ENCODE results near the gene TBX3. TPM values are rescaled to one million over a fixed set of nuclear protein-coding genes. Genes with fewer than 3 reads are reported as not detected.

TBX3 gene
- total and polyA plus RNA-seq, 2 donors (not counting 3 experiments of a cell fraction or from before 2014, with no cell fraction given): 0.52 to 2.0 TPM

DNA sequence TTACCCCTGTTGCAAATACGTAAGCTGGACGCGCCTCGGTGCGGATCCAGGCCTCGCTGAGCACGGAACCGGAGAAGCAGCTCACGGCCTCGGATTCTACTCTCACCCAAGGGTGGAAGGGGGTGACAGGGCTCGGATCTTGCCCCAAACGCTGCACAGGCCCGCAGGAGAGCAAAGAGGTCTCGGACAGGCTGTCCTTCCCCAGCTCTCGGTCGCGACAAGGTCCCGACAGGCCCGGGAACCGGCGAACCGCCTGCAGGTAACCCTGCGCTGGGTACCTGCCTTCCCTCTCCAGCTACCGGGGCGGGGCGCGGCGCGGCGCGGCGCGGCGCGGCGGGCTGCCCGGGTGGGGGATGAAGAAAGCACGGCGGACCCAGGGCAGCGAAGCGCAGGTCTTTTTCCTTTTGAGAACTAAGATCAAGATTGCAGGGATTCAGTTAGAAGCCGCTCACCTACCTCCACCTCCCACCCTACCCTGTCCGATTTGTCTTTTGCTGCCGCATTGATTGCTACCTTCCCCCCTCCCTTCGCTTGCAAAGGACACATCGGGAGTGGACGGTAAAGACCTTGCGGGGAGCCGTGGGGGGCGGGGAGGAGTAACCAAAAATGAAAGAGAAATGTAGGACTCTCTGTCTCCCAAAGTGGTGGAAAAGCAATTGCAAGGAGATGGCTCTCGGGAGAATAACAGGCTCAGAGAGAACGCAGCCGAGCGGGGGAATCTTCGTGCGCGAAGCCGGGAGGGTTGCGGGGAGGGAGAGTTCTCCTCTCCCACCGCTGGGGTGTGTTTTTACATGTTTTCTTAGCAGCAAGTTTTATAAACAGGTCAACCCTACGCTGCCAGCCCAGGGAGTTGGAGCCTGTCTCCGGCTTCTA, 8.4 kb upstream of the TBX3 start:
- no peaks in the 10 kb centered on the region for H4K20me1 ChIP-seq (replicated peaks; ENCODE audit: control insufficient read depth, extremely low read depth, insufficient read depth, low read length)
- DNase-seq (ENCODE audit: low read depth, low spot score): no peak
- no peak overlapping the region for H3K4me3 ChIP-seq (replicated peaks in 1 of 3; ENCODE audit: insufficient read depth in 1 of 3, low read depth in 1 of 3, low read length in 3 of 3)
- H2AFZ ChIP-seq (ENCODE audit: low read depth, low read length): no peak overlapping the region
- no peaks in the 10 kb centered on the region for H3K4me1 ChIP-seq (ENCODE audit: control insufficient read depth, extremely low read depth, insufficient read depth, low read length)
- ChIA-PET POLR2A (no interaction called here), CTCF (no interaction called here)
- TF ChIP-seq POLR2AphosphoS5 (IDR thresholded peaks at IDR 0.05; ENCODE audit: insufficient read depth, low read depth, low read length): no peak
- TF ChIP-seq EZH2 (IDR thresholded peaks at IDR 0.05; ENCODE audit: borderline replicate concordance, low read depth, low read length, severe bottlenecking): peak; percentile 80
- dilution Hi-C loops (cut with MboI; ENCODE audit: extremely low pct_ligation_motif_present, low sequenced_read_pairs): no loop called here
- H3K9me3 ChIP-seq (replicated peaks; ENCODE audit: control insufficient read depth, insufficient read depth, low read length): no peaks in the 10 kb centered on the region
- no peak overlapping the region for H3K4me2 ChIP-seq (ENCODE audit: insufficient read depth, low read length)
- H3K79me2 ChIP-seq (ENCODE audit: control insufficient read depth, insufficient read depth, low read length): no peaks in the 10 kb centered on the region
- no peak overlapping the region for H3K27ac ChIP-seq (ENCODE audit: insufficient read depth, low read depth, low read length)
- no peaks in the 10 kb centered on the region for H3K9me1 ChIP-seq (replicated peaks; ENCODE audit: control insufficient read depth, extremely low read depth, insufficient read depth, low read length)
- H3K36me3 ChIP-seq (ENCODE audit: control insufficient read depth in 2 of 2, extremely low read depth in 1 of 2, insufficient read depth in 2 of 2, low read length in 2 of 2): no peaks in the 10 kb centered on the region
- no peak for FAIRE-seq
- peaks cover 67 to 86% of the 10 kb centered on the region in 2 experiments for H3K27me3 ChIP-seq (ENCODE audit: control insufficient read depth in 2 of 2, insufficient read depth in 2 of 2, low read length in 2 of 2)
- H3K9ac ChIP-seq (replicated peaks; ENCODE audit: extremely low read depth, insufficient read depth, low read length): no peak overlapping the region
- no TSS peak for BruUV-seq (replicated peaks)
- intact Hi-C loops (cut with micrococcal nuclease): no loop called here

- H2AFZ ChIP-seq (ENCODE audit: low read depth, low read length): no peak overlapping the region
- H3K4me3 ChIP-seq (replicated peaks in 1 of 3; ENCODE audit: insufficient read depth in 1 of 3, low read depth in 1 of 3, low read length in 3 of 3): no peak overlapping the region
- no peak overlapping the region for H3K27ac ChIP-seq (ENCODE audit: insufficient read depth, low read depth, low read length)
- dilution Hi-C loops (cut with MboI; ENCODE audit: extremely low pct_ligation_motif_present, low sequenced_read_pairs): no loop called here
- no peaks in the 10 kb centered on the region for H3K9me3 ChIP-seq (replicated peaks; ENCODE audit: control insufficient read depth, insufficient read depth, low read length)
- H3K79me2 ChIP-seq (ENCODE audit: control insufficient read depth, insufficient read depth, low read length): no peaks in the 10 kb centered on the region
- no peaks in the 10 kb centered on the region for H4K20me1 ChIP-seq (replicated peaks; ENCODE audit: control insufficient read depth, extremely low read depth, insufficient read depth, low read length)
- POLR2A ChIA-PET: no interaction called here
- H3K4me1 ChIP-seq (ENCODE audit: control insufficient read depth, extremely low read depth, insufficient read depth, low read length): no peaks in the 10 kb centered on the region
- DNase-seq (ENCODE audit: low read depth, low spot score) (no peak), FAIRE-seq (no peak)
- H3K27me3 ChIP-seq (ENCODE audit: control insufficient read depth in 2 of 2, insufficient read depth in 2 of 2, low read length in 2 of 2): peaks cover 66 to 86% of the 10 kb centered on the region in 2 experiments
- intact Hi-C loops (cut with micrococcal nuclease): no loop called here
- H3K4me2 ChIP-seq (ENCODE audit: insufficient read depth, low read length): no peak overlapping the region
- H3K36me3 ChIP-seq (ENCODE audit: control insufficient read depth in 2 of 2, extremely low read depth in 1 of 2, insufficient read depth in 2 of 2, low read length in 2 of 2): no peaks in the 10 kb centered on the region
- no peaks in the 10 kb centered on the region for H3K9me1 ChIP-seq (replicated peaks; ENCODE audit: control insufficient read depth, extremely low read depth, insufficient read depth, low read length)
- H3K9ac ChIP-seq (replicated peaks; ENCODE audit: extremely low read depth, insufficient read depth, low read length): no peak overlapping the region
- TF ChIP-seq GATA2 (IDR thresholded peaks at IDR 0.05; ENCODE audit: insufficient read depth, insufficient read length, low read depth, low read length): no peak
- no TSS peak for BruUV-seq (replicated peaks)
- CTCF ChIA-PET: no interaction called here
Measured at GRCh38 chr12:114691763-114692185, 7.8 kb upstream of the TBX3 start.

Measured in endothelial cell of umbilical vein (primary cell).